NCI-H460 (cell line): ENCODE data around the gene PTPRB. TPM values are rescaled to one million over a fixed set of nuclear protein-coding genes. Genes with fewer than 3 reads are reported as not detected.
A peak's percentile ranks its signal among the peaks of the same experiment; 100 is the strongest.

Experiments used
- DNase-seq: peaks from one replicate; pipeline ENCODE4 v3.0.0-alpha.2; 2016; ENCODE audit warnings: low read depth; ENCODE audit errors: extremely low read depth
- polyA plus RNA-seq: library from polyadenylated mRNA; depleted of rRNA; stranded (reverse); fragments of >200 nt; gene quantifications from 2 replicates; pipeline ENCODE4 v1.2.3, GENCODE V29; 2014; cell fraction: nucleus; rRNA removed
- total RNA-seq: library from RNA; depleted of rRNA; stranded (reverse); fragments of >200 nt; shearing (Covaris generic); gene quantifications from 2 replicates; pipeline ENCODE4 v1.2.3, GENCODE V29; 2014; rRNA removed

Gene PTPRB
- total RNA-seq = 0.81 and 1.0 TPM in 2 replicates
- 0.01 and 0.05 TPM in 2 replicates for polyA plus RNA-seq

DNA sequence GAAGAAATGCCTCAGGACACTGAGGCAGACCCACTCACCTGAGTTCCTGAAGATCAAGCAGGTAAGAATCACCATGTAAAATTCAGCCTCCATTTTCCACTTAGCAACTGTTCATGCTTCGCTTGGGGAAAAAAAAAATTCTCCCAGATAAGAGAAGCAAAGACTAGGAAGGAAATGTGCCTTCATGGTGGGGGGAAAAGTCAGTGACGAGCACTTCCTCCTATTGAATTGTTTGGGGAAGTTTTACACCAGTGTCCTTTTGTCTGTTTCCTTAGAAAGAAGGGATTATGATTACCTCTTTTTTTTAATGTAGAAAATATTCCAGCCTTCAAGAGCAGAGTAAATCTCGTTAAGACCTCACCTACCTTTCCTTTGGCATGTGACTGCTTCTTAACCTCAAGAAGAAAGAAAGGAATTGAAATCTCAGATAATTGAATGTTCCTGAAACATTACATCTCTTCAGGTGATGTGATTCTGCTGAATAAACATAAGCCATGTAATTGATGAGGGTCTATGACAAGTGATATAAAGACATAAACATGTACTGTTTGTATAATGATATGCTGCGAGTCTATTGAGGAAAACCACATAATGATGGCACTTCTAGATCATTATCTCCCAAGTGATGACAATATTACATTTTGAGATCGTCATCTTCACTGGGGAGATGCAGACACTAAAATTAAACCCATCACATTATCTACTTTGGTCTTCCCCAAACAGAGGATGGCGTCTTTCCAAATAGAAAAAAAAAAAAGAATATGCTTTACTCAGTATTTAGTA lies at the start of gene PTPRB:
PTPRB (minus strand) TSS at position 127 of the 783 bp plus-strand sequence; CDS start at position 93, 34 bp downstream.
- no peak for DNase-seq

DNA sequence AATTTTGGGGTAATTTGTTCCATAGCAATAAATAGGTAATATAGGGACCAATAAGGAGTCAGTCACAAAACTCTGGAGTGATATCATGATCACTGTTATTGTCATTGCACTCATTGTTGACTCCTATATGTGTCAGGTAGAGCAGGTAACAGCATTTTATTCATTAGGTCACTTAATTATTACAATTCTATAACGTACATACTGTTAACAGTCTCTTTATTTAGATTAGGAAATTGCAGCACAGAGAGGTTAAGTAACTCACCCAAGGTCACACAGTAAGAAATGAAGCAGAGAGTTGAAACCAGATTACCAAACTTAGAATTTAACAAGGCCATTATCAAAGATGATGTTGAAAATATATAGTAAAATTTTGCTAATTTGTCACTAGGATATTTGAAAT lies 49.7 kb upstream of the PTPRB start:
- no peak for DNase-seq

DNA sequence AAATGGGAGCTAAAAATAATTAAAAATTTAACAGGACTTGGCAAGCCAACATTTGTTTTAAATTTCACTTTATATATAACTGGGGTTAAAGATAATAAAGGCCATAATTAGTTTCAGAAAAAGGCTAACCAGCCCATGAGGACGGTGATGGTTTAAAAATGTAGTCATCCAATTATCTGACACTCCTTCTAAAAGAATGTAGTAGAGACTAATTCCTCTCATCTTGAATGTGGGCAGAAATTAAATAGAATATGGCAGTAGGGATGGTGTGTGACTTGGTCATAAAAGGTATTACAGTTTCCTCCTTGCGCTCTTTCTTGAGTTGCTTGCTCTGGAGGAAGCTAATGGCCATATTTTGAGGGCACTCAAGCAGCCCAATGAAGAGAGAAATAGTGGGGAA lies 49.1 kb upstream of the PTPRB start:
- no peak for DNase-seq

DNA sequence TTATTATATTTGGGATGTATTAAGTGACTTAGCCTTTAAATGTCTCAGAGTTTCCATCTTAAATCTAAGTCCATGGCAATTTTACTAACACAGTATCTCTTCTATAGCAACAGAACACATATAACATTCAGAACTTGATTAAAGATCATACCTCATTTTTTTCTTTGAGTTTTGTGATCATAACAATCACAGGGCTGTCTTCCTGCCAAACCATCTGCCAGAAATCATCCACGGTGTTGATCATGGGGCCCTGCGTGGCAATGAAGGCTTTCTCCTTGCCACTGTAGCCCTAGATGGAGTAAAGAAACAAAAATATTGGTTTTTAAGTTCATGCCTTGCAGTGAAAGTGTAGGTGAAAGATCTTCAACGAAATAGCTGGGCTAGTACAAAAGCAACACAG lies 46.7 kb upstream of the PTPRB start:
- no peak for DNase-seq

DNA sequence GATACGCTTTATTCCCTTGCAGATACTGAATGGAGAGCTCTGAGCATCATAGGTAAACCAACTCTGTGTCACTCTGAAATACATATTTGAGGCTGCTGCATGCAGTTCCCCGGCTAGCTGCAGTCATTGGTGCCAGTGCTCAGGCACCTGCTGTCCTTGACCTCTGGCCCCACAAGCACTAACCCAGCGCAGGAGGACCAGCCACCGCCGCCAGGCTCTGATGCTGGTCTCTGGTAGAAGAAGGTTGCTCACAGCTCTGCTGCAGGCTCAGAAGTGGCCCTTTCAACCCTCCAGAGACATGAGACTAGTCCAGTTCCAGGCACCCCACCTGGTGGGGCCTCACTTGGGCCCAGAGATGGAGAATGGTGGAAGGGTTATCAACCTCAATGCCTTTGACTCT lies 34.5 kb upstream of the PTPRB start:
- no peak for DNase-seq

DNA sequence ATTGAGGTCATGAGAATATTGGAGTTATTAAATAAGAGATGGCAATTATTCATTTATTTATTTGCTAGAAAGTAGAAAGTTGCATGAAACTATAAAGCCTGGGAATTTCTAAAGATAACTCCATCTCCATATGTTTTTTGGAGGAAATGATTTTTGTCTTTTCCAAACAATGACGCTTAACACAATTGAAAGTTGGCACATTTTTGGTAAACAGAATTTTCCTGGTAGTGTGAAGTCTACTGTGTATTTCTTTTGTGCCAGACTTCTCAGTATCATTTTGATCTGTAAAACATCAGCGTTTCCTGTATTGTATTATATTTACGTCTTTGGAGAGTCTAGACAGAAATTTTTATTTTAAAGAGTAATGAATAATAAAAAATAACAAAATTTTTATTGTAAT lies 33.7 kb upstream of the PTPRB start:
- DNase-seq = no peak

DNA sequence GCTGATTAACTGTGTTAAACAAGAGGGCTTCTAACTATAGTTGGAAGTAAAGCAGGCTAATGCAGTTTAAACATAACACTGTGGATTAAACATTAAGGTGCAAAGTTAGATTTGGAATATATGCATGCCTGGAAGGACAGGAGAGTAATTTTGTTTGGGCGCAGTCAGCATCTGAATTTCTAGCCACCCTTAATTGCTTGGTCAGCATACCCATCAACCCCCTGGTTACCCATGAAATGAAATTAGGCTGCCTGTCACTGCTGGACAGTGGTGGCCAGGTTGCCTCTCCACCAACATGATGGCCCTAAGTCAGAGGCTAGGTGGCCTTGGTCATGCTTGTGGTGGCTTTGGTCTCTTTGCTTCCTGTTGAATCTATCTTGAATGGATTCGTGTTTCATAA lies 30.0 kb upstream of the PTPRB start:
- DNase-seq = no peak

DNA sequence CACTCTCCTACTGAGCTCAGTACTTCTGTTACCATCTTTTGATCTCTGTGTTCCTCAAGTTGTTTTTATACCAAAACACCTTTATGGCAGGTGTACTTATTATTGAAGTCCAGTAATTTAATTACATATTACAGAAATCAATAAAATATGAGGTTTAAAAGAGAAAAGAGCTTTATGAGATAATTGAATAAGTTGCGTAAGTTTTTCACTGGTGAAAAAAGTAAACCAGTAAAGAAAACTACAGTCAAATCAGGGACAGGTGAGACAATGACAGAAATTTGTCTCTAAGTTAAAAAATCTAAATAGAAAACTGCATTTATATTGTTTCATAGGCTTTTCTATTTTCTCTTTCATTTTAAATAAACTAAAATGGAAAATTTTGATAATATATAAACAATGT lies 29.1 kb upstream of the PTPRB start:
- no peak for DNase-seq

DNA sequence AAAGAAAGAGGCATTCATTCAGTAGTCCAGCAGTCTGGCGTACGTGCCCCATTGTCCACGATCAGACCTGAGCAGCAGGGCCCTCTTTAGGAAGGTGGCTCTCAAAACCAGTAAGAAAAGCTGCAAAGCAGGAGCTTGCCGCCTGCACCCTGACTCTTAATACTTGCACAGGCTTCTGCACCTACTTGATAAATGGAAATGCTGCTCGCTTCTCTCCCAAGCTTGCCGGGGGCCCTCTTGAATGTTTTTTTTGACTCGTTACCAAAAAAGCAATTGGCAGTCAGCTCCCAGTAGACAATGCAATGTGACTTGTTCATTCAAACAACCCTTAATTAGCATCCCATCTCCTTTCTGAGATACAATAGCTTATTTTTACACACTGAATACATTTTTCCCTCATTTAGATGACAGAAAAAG lies 27.2 kb upstream of the PTPRB start:
- no peak for DNase-seq

DNA sequence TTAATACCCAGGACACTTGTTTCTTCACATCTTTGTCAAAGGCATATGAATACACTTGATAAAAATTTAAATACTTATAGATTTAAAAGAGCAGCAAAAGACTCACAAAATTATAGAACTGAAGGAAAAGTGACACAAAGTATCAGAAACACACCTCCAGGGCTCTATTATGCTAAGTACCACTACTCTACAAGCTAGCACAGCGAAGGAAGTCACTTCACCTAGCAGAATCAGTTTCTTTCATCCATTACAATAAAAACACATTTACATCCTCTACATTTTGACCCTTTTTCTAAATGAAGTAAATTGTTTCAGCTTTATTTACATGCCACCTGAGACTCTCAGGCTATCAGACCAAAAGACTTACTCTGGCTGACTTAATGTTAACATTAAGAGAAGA lies 26.6 kb upstream of the PTPRB start:
- DNase-seq = no peak

DNA sequence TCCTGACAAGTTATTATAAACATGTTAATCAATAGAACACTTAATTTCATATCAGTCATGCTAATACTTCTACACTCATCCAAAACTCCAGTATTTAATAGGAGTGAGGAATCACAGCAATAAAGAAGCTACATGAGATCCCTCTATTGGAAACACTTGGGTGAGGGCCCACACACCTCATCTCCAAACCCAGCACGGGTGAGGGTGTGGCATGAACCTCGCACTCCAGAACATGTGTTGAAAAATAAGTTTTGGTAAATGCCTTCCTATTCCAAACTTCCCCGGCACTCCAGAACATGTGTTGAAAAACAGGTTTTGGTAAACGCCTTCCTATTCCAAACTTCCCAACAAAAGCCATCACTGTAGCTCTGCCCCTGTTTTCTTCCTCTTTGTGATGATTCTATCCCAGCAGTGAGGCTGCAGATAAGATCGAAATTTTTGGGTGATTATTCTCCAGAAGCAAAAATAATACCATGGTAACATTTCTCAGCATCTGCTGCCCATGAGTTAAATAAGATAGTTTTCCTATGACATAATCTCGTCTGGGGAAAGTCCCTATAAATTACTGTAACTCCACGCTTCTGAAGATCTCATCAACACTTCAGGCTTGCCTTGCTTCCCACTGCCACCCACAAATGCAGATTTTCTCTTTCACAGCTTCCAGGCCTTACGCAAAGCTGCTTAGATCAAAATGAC lies 24.4 kb upstream of the PTPRB start:
- DNase-seq = no peak

DNA sequence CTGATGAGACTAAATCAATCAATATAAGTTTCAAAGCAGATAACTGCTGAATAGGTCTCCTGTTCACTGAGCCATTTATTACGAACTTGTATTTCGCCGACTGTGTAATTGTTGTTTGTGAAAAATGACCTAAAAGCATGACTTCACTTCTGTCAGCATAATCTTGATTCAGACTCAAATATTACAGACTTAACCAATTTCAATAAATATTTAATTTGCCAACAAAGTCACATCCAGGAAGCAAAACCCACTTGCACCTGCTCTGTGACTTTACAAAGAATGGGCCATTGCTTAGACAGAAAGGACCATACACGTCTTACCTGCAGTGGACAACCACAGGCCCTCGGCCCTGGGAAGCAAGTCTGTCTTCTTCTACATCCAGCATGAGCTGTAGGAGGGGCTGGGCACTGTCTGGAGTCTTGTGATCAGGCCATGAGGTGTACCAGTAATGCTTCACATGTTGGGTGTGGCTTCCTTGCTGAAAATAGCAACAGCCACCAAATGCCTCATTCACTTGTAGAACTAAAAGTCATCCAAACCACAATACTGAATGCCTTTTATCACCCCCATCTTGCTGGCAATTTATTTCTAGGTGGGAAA lies 23.5 kb upstream of the PTPRB start:
- DNase-seq = peak; percentile 51

DNA sequence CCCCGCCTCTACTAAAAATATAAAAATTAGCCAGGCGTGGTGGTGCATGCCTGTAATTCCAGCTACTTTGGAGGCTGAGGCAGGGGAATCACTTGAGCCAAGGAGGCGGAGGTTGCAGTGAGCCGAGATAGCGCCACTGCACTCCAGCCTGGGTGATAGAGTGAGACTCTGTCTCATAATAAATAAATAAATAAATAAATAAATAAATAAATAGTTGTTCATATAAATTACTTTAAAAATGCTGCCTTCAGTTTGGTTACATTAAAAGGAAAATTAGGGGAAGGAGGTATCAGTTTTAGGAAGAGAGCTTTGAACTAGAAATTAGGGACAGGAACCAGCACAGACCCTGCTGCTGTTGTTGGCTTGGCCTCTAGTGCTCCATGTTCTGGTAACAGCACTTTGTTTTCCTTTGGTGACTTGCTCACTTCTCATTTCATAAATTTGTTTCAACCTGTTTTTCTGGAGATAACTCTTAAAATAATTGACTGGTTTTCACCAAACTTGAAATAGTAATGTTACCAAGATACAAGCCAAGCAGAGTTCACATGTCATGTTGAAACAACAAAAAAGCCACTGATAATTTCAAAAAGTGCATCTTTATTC lies 22.9 kb upstream of the PTPRB start:
- DNase-seq = no peak

DNA sequence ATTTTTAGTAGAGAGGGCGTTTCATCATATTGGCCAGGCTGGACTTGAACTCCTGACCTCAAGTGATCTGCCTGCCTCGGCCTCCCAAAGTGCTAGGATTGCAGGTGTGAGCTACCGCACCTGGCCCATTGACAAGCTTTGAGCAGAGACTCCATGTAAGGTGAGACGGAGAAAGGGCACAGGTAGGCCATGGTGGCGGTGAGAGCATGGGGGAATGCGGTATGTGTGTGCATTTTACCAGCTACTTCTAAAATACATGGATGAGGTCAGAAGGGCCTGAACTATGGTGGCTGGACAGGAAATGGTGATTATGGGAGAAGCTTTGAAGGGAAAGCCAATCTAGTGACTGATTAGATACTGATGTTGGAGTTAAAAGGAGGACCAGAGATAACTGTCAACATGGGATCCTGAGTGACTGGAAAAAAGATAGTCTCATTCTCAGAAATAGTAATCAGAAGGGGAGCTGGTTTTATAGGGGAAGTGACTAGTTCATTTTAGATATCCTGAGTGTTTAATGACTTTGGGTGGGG lies 21.9 kb upstream of the PTPRB start:
- DNase-seq = no peak

DNA sequence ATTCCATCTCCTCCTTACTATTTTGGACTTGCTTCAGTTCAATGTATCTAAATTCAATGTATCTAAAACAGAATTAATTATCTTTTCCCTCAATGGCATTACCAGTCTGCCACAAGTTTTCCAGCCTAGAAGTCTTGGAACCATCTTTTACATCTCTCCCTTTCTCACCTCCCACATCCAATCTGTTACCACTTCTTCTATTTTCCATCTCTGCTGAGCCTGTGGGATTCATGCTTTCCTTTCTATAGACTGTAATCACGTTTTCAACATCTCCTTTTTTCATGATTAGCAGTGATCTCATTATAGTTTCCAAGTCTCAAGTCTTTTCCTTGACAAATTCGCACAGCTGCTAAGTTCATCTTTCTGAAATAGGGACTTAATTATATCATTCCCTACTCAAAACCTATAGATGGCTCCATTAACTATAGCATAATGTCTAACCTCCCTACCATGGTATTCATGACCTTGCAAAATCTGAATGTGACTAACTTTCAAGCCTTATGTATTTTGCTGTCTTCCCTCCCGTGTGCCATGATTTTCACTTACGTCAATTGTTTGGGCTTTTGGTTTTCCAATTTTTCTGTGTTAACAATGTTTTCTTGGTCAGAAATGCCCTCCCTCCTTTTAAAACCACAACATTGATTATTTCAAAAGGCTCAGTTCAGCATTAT lies 20.5 kb upstream of the PTPRB start:
- DNase-seq = no peak

DNA sequence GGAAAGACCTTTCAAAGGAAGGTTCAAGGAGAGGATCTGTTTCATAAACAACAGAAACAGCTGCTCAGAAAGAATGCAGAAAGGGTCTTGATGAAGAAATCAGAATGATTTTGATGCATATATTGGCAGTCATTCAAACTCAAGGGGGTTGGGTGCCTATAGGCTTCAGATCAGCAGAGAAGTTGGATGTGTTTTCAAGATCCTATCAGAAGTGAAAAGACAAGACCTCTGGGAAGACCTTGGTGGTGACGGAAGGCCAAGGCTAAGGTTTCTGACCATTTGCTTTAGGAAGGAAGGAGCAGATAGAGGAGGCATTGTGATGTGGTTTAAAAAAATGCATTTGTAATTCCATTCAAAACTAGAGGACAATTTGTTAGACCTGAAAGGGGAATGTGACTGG lies 15.2 kb upstream of the PTPRB start:
- no peak for DNase-seq

DNA sequence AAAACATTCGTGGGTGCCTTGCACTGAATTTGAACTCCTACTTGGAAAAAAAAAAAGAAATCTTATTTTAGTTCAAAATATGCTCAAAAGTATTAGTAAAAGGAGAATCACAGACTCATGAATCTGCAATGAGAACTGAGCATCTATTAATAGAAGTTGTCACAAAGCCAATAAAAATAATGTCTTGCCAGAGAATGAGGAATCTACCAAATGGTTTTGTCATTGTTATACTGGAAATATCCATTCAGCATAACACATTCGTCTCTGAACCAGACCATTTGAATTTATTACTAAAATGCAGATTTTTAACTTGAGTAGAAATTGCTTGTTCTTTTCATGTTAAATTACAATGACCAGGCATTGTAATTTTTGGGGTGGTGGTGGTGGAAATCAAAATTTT lies 11.6 kb upstream of the PTPRB start:
- no peak for DNase-seq

DNA sequence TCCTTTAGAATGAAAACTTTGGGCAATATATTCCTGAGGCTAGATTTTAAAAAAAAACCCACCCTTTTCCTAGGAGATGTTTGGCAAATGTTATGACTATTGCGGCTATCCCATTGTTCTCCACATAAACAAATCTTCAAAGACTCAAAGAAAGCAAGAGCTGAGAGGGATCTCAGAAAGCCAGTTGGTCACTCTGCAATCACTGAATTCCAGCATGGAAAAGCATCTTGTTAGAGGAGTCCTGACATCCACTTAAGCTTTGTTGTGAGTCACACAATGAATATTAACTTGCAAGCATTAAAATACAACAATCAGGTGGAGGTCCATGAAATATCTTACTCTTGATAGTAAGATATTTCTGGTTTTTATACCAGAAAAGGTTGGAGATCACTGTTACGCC lies 11.0 kb upstream of the PTPRB start:
- DNase-seq = no peak

DNA sequence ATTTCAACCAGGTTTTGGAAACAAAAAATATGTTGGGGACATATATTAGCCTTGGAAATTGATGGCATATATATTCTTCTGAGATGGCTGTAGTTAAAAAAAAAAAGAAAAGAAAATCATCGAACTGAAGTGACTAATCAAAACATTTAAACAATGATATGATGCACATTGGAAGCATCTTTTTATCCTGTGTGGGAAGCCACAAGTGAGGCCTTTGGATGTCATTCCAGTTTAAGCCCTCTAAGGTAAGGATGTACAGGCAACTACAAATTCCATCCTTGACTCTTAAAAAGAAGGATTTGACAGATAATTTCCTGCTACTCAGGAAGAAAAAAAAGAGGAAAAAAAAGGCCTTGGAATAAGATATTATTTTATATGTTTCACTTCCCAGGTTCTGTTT lies 9.6 kb upstream of the PTPRB start:
- no peak for DNase-seq

DNA sequence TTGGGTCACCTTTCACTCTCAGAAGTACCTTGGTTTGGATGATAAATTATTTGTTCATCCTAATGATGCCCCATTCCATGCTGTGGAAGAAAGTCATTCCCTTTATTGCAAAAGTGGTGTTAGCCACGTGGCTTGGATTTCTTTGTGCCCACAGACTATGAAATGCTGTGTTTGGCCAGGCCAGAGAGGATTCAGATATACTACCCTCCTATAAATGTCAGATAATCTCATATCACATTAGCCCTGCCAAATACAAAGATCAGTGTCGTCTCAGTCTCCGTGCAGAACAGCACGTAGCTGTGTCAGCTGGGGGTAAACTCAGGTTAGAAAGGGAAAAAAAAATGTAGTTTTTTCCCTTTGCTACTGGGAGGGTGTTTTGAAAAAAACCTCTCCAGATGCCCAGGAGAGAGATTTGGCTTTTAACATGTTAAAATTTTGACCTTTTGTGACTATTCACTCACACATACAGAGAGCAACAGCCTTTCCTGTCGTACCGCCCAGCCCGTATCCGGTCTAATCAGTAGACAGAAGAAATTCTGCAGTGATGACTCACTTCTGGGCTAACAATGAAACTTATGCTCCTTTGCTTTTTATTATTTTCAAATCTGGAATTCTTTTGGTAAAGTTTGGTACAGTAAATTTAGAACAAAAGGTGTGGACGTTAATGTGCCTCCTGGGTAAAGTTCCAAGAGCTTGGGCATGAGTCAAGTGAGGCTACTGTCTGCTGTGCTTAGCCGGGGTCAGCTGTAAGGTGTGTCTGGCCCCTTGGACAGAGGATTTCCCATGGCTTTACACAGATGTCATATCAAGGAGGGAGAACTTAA lies 8.5 kb upstream of the PTPRB start:
- DNase-seq = peak; percentile 70
